ENCODE results near the gene TSPAN32.

The TSPAN32 gene

GRCh38 chr11:2269601-2270321 is 32.1 kb upstream of the TSPAN32 start:
- H3K4me3 ChIP-seq (replicated peaks; ENCODE audit: insufficient read depth, low read length), result peak overlapping the region; percentile 38
- peak; percentile 65 to 66 for DNase-seq (ENCODE audit: low read depth in 1 of 2, low spot score in 1 of 2)
- peaks cover 19% of the 10 kb centered on the region for H3K27me3 ChIP-seq (ENCODE audit: insufficient read depth, poor library complexity, severe bottlenecking)
- H3K27ac ChIP-seq (replicated peaks), result no peak overlapping the region
- no peak for TF ChIP-seq SPI1 (IDR thresholded peaks at IDR 0.05; ENCODE audit: borderline replicate concordance, low read depth)
- 0 out of 2 replicates have a peak, but pooled peaks have one; percentile 18 for TF ChIP-seq POLR2AphosphoS5 (IDR thresholded peaks at IDR 0.05; ENCODE audit: low read depth)

GRCh38 chr11:2270322-2271076 is 31.3 kb upstream of the TSPAN32 start, which contains the start of gene ASCL2:
Gene ASCL2 (minus strand): TSS chr11:2270588. CDS start chr11:2270332, 256 bp downstream.
- Histone ChIP-seq H3K4me3 (replicated peaks; ENCODE audit: insufficient read depth, low read length) (peak within 1 kb of the TSS; percentile 38), H3K27me3 (ENCODE audit: insufficient read depth, poor library complexity, severe bottlenecking) (peaks cover 19% of the 10 kb centered on the region), H3K27ac (replicated peaks) (no peak within 1 kb of the TSS)
- DNase-seq (ENCODE audit: low read depth in 1 of 2, low spot score in 1 of 2), result no peak
- TF ChIP-seq GABPA (IDR thresholded peaks at IDR 0.05; ENCODE audit: low read depth), result no peak
- TF ChIP-seq SPI1 (IDR thresholded peaks at IDR 0.05; ENCODE audit: borderline replicate concordance, low read depth), result no peak
- no peak for TF ChIP-seq CTCF (IDR thresholded peaks at IDR 0.05; ENCODE audit: insufficient read depth, low read length)
- TF ChIP-seq POLR2AphosphoS5 (IDR thresholded peaks at IDR 0.05; ENCODE audit: low read depth), result no peak
- TF ChIP-seq REST (IDR thresholded peaks at IDR 0.05; ENCODE audit: insufficient replicate concordance, low read depth), result no peak

GRCh38 chr11:2271077-2271326 is 30.8 kb upstream of the TSPAN32 start:
- Histone ChIP-seq H3K27ac (replicated peaks) (no peak overlapping the region), H3K4me3 (replicated peaks; ENCODE audit: insufficient read depth, low read length) (no peak overlapping the region), H3K27me3 (ENCODE audit: insufficient read depth, poor library complexity, severe bottlenecking) (peaks cover 19% of the 10 kb centered on the region)
- DNase-seq (ENCODE audit: low read depth in 1 of 2, low spot score in 1 of 2), result no peak
- TF ChIP-seq SPI1 (IDR thresholded peaks at IDR 0.05; ENCODE audit: borderline replicate concordance, low read depth) (no peak), REST (IDR thresholded peaks at IDR 0.05; ENCODE audit: insufficient replicate concordance, low read depth) (no peak), POLR2AphosphoS5 (IDR thresholded peaks at IDR 0.05; ENCODE audit: low read depth) (no peak), GABPA (IDR thresholded peaks at IDR 0.05; ENCODE audit: low read depth) (no peak), CTCF (IDR thresholded peaks at IDR 0.05; ENCODE audit: insufficient read depth, low read length) (no peak)
